GM19468 (cell line): ENCODE measurements around the gene FUS.
"Not testable (repeated sequence)": the region's sequence is repeated elsewhere in the genome, so short reads cannot be mapped to it uniquely, and the experiment has no call there.

Source experiments
- ATAC-seq: cut with Tn5 transposase; IDR thresholded peaks from one replicate; pipeline ENCODE4 v1.9.1; 2021; ENCODE audit warnings: mild to moderate bottlenecking, moderate library complexity, moderate number of reproducible peaks; ENCODE audit not compliant: unreplicated experiment; ENCODE audit errors: extremely low read depth

The FUS gene

GRCh38 chr16:31183432-31184428 lies 3.8 kb downstream of the FUS start:
- ATAC-seq, result no peak

- no peak for ATAC-seq
Observed at GRCh38 chr16:31184888-31185287, 4.9 kb downstream of the FUS start.

GRCh38 chr16:31185339-31185738 lies 5.4 kb downstream of the FUS start:
- no peak for ATAC-seq

GRCh38 chr16:31186176-31186575 lies 6.2 kb downstream of the FUS start:
- no peak for ATAC-seq

- ATAC-seq, result no peak
Observed at GRCh38 chr16:31186930-31187807, 7.2 kb downstream of the FUS start.

GRCh38 chr16:31187808-31188189 lies 7.9 kb downstream of the FUS start:
- no peak for ATAC-seq

- ATAC-seq, result no peak
Observed at GRCh38 chr16:31188450-31189411, 8.8 kb downstream of the FUS start.

- ATAC-seq, result no peak
Observed at GRCh38 chr16:31189412-31189778, 9.5 kb downstream of the FUS start.

GRCh38 chr16:31190061-31190460 lies 10.1 kb downstream of the FUS start:
- ATAC-seq, result no peak

- ATAC-seq, result no peak
Observed at GRCh38 chr16:31190818-31191444, 11.0 kb downstream of the FUS start.

GRCh38 chr16:31191697-31192428 lies 11.9 kb downstream of the FUS start:
- ATAC-seq, result no peak

- no peak for ATAC-seq
Observed at GRCh38 chr16:31192856-31193642, 13.1 kb downstream of the FUS start.

GRCh38 chr16:31193874-31194273 lies 13.9 kb downstream of the FUS start:
- ATAC-seq, result no peak

- ATAC-seq, result no peak
Observed at GRCh38 chr16:31194898-31195297, 15.0 kb downstream of the FUS start.

GRCh38 chr16:31195861-31196260 lies 15.9 kb downstream of the FUS start:
- ATAC-seq, result not testable (repeated sequence)

- ATAC-seq, result no peak
Observed at GRCh38 chr16:31196324-31197088, 16.6 kb downstream of the FUS start.

GRCh38 chr16:31198207-31198882 lies 18.4 kb downstream of the FUS start:
- no peak for ATAC-seq
